ENCODE data around the gene AHCYL1.

AHCYL1 gene

GRCh38 chr1:109988349-109988914 is 3.9 kb downstream of the AHCYL1 start:
- H3K36me3 ChIP-seq (ENCODE audit: insufficient read depth, low read length) = peaks cover 15% of the 10 kb centered on the region
- peaks cover 79% of the 10 kb centered on the region for H3K4me1 ChIP-seq (ENCODE audit: insufficient read depth, low read length)
- no peak overlapping the region for H3K27ac ChIP-seq (ENCODE audit: low read depth, low read length)
- no peaks in the 10 kb centered on the region for H3K9me3 ChIP-seq (ENCODE audit: low read length)
- no peak overlapping the region for H3K9ac ChIP-seq (ENCODE audit: low read length)
- H3K27me3 ChIP-seq (ENCODE audit: control insufficient read depth in 1 of 2, insufficient read depth in 2 of 2, low read length in 2 of 2) = no peaks in the 10 kb centered on the region
- H3K4me3 ChIP-seq (ENCODE audit: low read depth in 1 of 2, low read length in 2 of 2) = no peak overlapping the region

GRCh38 chr1:109989506-109990301 is 5.1 kb downstream of the AHCYL1 start:
- Histone ChIP-seq H3K9ac (ENCODE audit: low read length) (no peak overlapping the region), H3K4me1 (ENCODE audit: insufficient read depth, low read length) (peaks cover 85% of the 10 kb centered on the region), H3K9me3 (ENCODE audit: low read length) (no peaks in the 10 kb centered on the region), H3K27ac (ENCODE audit: low read depth, low read length) (no peak overlapping the region), H3K27me3 (ENCODE audit: control insufficient read depth in 1 of 2, insufficient read depth in 2 of 2, low read length in 2 of 2) (no peaks in the 10 kb centered on the region), H3K4me3 (ENCODE audit: low read depth in 1 of 2, low read length in 2 of 2) (no peak overlapping the region), H3K36me3 (ENCODE audit: insufficient read depth, low read length) (peaks cover 15% of the 10 kb centered on the region)

GRCh38 chr1:109990302-109990653 is 5.7 kb downstream of the AHCYL1 start:
- Histone ChIP-seq H3K4me3 (ENCODE audit: low read depth in 1 of 2, low read length in 2 of 2) (no peak overlapping the region), H3K9ac (ENCODE audit: low read length) (no peak overlapping the region), H3K27ac (ENCODE audit: low read depth, low read length) (no peak overlapping the region), H3K9me3 (ENCODE audit: low read length) (no peaks in the 10 kb centered on the region), H3K36me3 (ENCODE audit: insufficient read depth, low read length) (peaks cover 15% of the 10 kb centered on the region), H3K27me3 (ENCODE audit: control insufficient read depth in 1 of 2, insufficient read depth in 2 of 2, low read length in 2 of 2) (no peaks in the 10 kb centered on the region), H3K4me1 (ENCODE audit: insufficient read depth, low read length) (peaks cover 91% of the 10 kb centered on the region)

GRCh38 chr1:109991400-109991925 is 6.9 kb downstream of the AHCYL1 start:
- Histone ChIP-seq H3K36me3 (ENCODE audit: insufficient read depth, low read length) (peaks cover 21% of the 10 kb centered on the region), H3K4me1 (ENCODE audit: insufficient read depth, low read length) (peaks cover 92% of the 10 kb centered on the region), H3K4me3 (ENCODE audit: low read depth in 1 of 2, low read length in 2 of 2) (no peak overlapping the region), H3K9me3 (ENCODE audit: low read length) (no peaks in the 10 kb centered on the region), H3K27me3 (ENCODE audit: control insufficient read depth in 1 of 2, insufficient read depth in 2 of 2, low read length in 2 of 2) (no peaks in the 10 kb centered on the region), H3K27ac (ENCODE audit: low read depth, low read length) (peak overlapping the region; percentile 22), H3K9ac (ENCODE audit: low read length) (no peak overlapping the region)

- peak overlapping the region; percentile 70 for H3K27ac ChIP-seq (ENCODE audit: low read depth, low read length)
- H3K9me3 ChIP-seq (ENCODE audit: low read length) = no peaks in the 10 kb centered on the region
- no peak overlapping the region for H3K9ac ChIP-seq (ENCODE audit: low read length)
- peak overlapping the region in 1 of 2 donors; percentile 1 for H3K4me3 ChIP-seq (ENCODE audit: low read depth in 1 of 2, low read length in 2 of 2)
- peaks cover 83% of the 10 kb centered on the region for H3K4me1 ChIP-seq (ENCODE audit: insufficient read depth, low read length)
- no peaks in the 10 kb centered on the region for H3K27me3 ChIP-seq (ENCODE audit: control insufficient read depth in 1 of 2, insufficient read depth in 2 of 2, low read length in 2 of 2)
- peaks cover 21% of the 10 kb centered on the region for H3K36me3 ChIP-seq (ENCODE audit: insufficient read depth, low read length)
These were observed 9.3 kb downstream of the AHCYL1 start for GRCh38 chr1:109993885-109994284.

- Histone ChIP-seq H3K9ac (ENCODE audit: low read length) (no peak overlapping the region), H3K36me3 (ENCODE audit: insufficient read depth, low read length) (peaks cover 18% of the 10 kb centered on the region), H3K4me1 (ENCODE audit: insufficient read depth, low read length) (peaks cover 78% of the 10 kb centered on the region), H3K4me3 (ENCODE audit: low read depth in 1 of 2, low read length in 2 of 2) (no peak overlapping the region), H3K27me3 (ENCODE audit: control insufficient read depth in 1 of 2, insufficient read depth in 2 of 2, low read length in 2 of 2) (no peaks in the 10 kb centered on the region), H3K9me3 (ENCODE audit: low read length) (no peaks in the 10 kb centered on the region), H3K27ac (ENCODE audit: low read depth, low read length) (peak overlapping the region; percentile 70)
These were observed 10.1 kb downstream of the AHCYL1 start for GRCh38 chr1:109994654-109995053.

GRCh38 chr1:109995536-109995935 is 11.0 kb downstream of the AHCYL1 start:
- H3K36me3 ChIP-seq (ENCODE audit: insufficient read depth, low read length) = peaks cover 13% of the 10 kb centered on the region
- H3K9ac ChIP-seq (ENCODE audit: low read length) = no peak overlapping the region
- no peaks in the 10 kb centered on the region for H3K9me3 ChIP-seq (ENCODE audit: low read length)
- H3K27me3 ChIP-seq (ENCODE audit: control insufficient read depth in 1 of 2, insufficient read depth in 2 of 2, low read length in 2 of 2) = no peaks in the 10 kb centered on the region
- peaks cover 70% of the 10 kb centered on the region for H3K4me1 ChIP-seq (ENCODE audit: insufficient read depth, low read length)
- H3K27ac ChIP-seq (ENCODE audit: low read depth, low read length) = peak overlapping the region; percentile 48
- no peak overlapping the region for H3K4me3 ChIP-seq (ENCODE audit: low read depth in 1 of 2, low read length in 2 of 2)

GRCh38 chr1:109996476-109996875 is 11.9 kb downstream of the AHCYL1 start:
- Histone ChIP-seq H3K27me3 (ENCODE audit: control insufficient read depth in 1 of 2, insufficient read depth in 2 of 2, low read length in 2 of 2) (no peaks in the 10 kb centered on the region), H3K9ac (ENCODE audit: low read length) (no peak overlapping the region), H3K36me3 (ENCODE audit: insufficient read depth, low read length) (peaks cover 8% of the 10 kb centered on the region), H3K27ac (ENCODE audit: low read depth, low read length) (no peak overlapping the region), H3K4me1 (ENCODE audit: insufficient read depth, low read length) (peaks cover 60% of the 10 kb centered on the region), H3K9me3 (ENCODE audit: low read length) (no peaks in the 10 kb centered on the region), H3K4me3 (ENCODE audit: low read depth in 1 of 2, low read length in 2 of 2) (no peak overlapping the region)

GRCh38 chr1:109997204-109997866 is 12.8 kb downstream of the AHCYL1 start:
- Histone ChIP-seq H3K27ac (ENCODE audit: low read depth, low read length) (no peak overlapping the region), H3K4me1 (ENCODE audit: insufficient read depth, low read length) (peaks cover 54% of the 10 kb centered on the region), H3K9me3 (ENCODE audit: low read length) (no peaks in the 10 kb centered on the region), H3K27me3 (ENCODE audit: control insufficient read depth in 1 of 2, insufficient read depth in 2 of 2, low read length in 2 of 2) (no peaks in the 10 kb centered on the region), H3K4me3 (ENCODE audit: low read depth in 1 of 2, low read length in 2 of 2) (no peak overlapping the region), H3K36me3 (ENCODE audit: insufficient read depth, low read length) (peaks cover 6% of the 10 kb centered on the region), H3K9ac (ENCODE audit: low read length) (no peak overlapping the region)

GRCh38 chr1:109997867-109998229 is 13.3 kb downstream of the AHCYL1 start:
- Histone ChIP-seq H3K36me3 (ENCODE audit: insufficient read depth, low read length) (peaks cover 6% of the 10 kb centered on the region), H3K9me3 (ENCODE audit: low read length) (no peaks in the 10 kb centered on the region), H3K4me3 (ENCODE audit: low read depth in 1 of 2, low read length in 2 of 2) (no peak overlapping the region), H3K9ac (ENCODE audit: low read length) (no peak overlapping the region), H3K27ac (ENCODE audit: low read depth, low read length) (no peak overlapping the region), H3K27me3 (ENCODE audit: control insufficient read depth in 1 of 2, insufficient read depth in 2 of 2, low read length in 2 of 2) (no peaks in the 10 kb centered on the region), H3K4me1 (ENCODE audit: insufficient read depth, low read length) (peaks cover 49% of the 10 kb centered on the region)

GRCh38 chr1:110002695-110003094 is 18.1 kb downstream of the AHCYL1 start:
- no peak overlapping the region for H3K9ac ChIP-seq (ENCODE audit: low read length)
- no peak overlapping the region for H3K4me3 ChIP-seq (ENCODE audit: low read depth in 1 of 2, low read length in 2 of 2)
- no peaks in the 10 kb centered on the region for H3K27me3 ChIP-seq (ENCODE audit: control insufficient read depth in 1 of 2, insufficient read depth in 2 of 2, low read length in 2 of 2)
- H3K4me1 ChIP-seq (ENCODE audit: insufficient read depth, low read length) = peaks cover 49% of the 10 kb centered on the region
- no peaks in the 10 kb centered on the region for H3K9me3 ChIP-seq (ENCODE audit: low read length)
- no peak overlapping the region for H3K27ac ChIP-seq (ENCODE audit: low read depth, low read length)
- no peaks in the 10 kb centered on the region for H3K36me3 ChIP-seq (ENCODE audit: insufficient read depth, low read length)
